Measurements from ENCODE around the gene SPTB. TPM values are rescaled to one million over a fixed set of nuclear protein-coding genes. Genes with fewer than 3 reads are reported as not detected.
A peak's percentile ranks its signal among the peaks of the same experiment; 100 is the strongest.
"Not testable (repeated sequence)": the region's sequence is repeated elsewhere in the genome, so short reads cannot be mapped to it uniquely, and the experiment has no call there.

The SPTB gene
- total RNA-seq, 1 donor from 2014 or later: 14.9 TPM

DNA sequence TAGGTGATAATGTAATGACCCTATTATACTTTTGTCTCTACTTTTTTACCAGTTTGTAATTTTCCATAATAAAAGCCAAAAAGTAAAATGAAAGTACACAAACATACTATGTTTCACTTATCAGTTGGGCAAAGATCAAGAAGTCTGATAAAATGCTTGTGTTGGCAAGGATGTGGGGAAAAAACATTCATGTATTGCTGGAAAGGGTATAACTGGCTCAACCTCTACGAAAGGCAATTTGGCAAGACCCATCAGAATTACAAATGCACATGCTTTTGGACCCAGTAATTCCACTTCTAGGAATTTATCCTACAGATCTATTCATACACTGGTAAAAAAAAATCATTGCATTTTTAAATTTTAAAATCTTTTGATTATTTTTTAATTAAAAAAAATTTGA lies 68.0 kb downstream of the SPTB start:
- H3K9me3 ChIP-seq: no peaks in the 10 kb centered on the region
- H3K4me1 ChIP-seq: peaks cover 13 to 25% of the 10 kb centered on the region in 2 donors
- H3K27me3 ChIP-seq: no peaks in the 10 kb centered on the region
- DNase-seq (ENCODE audit: low spot score in 2 of 2): no peak
- intact Hi-C loops (cut with DNase I): no loop called here
- H3K27ac ChIP-seq: peak overlapping the region in 1 of 2 donors; percentile 20
- no peaks in the 10 kb centered on the region for H3K36me3 ChIP-seq
- TF ChIP-seq, protein P1, sequence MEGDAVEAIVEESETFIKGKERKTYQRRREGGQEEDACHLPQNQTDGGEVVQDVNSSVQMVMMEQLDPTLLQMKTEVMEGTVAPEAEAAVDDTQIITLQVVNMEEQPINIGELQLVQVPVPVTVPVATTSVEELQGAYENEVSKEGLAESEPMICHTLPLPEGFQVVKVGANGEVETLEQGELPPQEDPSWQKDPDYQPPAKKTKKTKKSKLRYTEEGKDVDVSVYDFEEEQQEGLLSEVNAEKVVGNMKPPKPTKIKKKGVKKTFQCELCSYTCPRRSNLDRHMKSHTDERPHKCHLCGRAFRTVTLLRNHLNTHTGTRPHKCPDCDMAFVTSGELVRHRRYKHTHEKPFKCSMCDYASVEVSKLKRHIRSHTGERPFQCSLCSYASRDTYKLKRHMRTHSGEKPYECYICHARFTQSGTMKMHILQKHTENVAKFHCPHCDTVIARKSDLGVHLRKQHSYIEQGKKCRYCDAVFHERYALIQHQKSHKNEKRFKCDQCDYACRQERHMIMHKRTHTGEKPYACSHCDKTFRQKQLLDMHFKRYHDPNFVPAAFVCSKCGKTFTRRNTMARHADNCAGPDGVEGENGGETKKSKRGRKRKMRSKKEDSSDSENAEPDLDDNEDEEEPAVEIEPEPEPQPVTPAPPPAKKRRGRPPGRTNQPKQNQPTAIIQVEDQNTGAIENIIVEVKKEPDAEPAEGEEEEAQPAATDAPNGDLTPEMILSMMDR (IDR thresholded peaks at IDR 0.05): no peak
- no peak overlapping the region for H3K4me3 ChIP-seq

DNA sequence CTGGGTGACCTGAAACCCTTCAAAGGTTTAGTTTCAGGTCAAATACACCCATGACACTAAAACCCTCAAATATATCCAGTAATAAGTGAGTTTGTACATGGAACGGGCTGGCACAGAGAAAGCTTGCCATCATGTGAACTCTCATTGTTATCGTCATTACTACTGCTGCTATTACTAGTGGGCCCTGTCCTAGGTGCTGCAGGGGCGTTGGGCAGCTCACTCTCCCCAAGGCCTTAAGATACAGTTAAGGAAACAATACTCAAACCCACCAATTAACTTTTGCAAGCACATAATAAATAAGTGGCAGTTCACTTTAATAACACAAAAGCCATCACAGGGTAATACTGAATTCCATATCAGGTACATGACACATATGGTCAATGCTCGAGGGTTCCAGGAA lies 71.3 kb downstream of the SPTB start:
- TF ChIP-seq, protein P1 (IDR thresholded peaks at IDR 0.05): no peak
- no peak for DNase-seq (ENCODE audit: low spot score in 2 of 2)
- Histone ChIP-seq H3K27me3 (no peaks in the 10 kb centered on the region), H3K36me3 (no peaks in the 10 kb centered on the region), H3K9me3 (no peaks in the 10 kb centered on the region), H3K4me3 (no peak overlapping the region), H3K27ac (peak overlapping the region; percentile 92 to 93), H3K4me1 (peaks cover 13 to 35% of the 10 kb centered on the region in 2 donors)
- intact Hi-C loops (cut with DNase I): loop anchor here (5.0 kb wide), 2 partner anchors 104 to 126 kb away; partner anchors contain the start of gene CHURC1

DNA sequence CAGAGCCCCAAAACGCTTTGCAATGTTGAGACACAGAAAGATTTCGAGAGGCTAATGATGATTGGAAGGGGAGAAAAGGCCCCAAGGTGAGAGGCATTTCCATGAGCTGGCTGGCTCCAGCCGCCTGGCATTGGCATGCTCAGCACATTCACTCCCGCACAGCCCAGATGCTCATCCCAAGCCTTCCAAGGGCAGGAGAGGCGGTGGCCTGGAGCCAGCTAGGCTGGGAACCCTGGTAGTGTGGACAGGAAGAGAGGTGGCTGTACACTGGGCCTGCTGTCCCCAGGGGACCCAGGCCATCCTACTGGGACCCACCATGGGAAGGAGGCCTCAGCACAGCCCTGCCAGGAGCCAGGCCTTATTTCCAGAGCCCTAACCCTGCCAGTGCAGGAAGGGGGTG lies 72.2 kb downstream of the SPTB start:
- Histone ChIP-seq H3K4me1 (peaks cover 13 to 32% of the 10 kb centered on the region in 2 donors), H3K27me3 (no peaks in the 10 kb centered on the region), H3K9me3 (no peaks in the 10 kb centered on the region), H3K27ac (peak overlapping the region; percentile 92 to 93), H3K36me3 (no peaks in the 10 kb centered on the region), H3K4me3 (no peak overlapping the region)
- TF ChIP-seq, protein P1 (IDR thresholded peaks at IDR 0.05): no peak
- intact Hi-C loops (cut with DNase I): loop anchor here (5.0 kb wide), 2 partner anchors 105 to 125 kb away; partner anchors contain the start of gene CHURC1
- DNase-seq (ENCODE audit: low spot score in 2 of 2): no peak

DNA sequence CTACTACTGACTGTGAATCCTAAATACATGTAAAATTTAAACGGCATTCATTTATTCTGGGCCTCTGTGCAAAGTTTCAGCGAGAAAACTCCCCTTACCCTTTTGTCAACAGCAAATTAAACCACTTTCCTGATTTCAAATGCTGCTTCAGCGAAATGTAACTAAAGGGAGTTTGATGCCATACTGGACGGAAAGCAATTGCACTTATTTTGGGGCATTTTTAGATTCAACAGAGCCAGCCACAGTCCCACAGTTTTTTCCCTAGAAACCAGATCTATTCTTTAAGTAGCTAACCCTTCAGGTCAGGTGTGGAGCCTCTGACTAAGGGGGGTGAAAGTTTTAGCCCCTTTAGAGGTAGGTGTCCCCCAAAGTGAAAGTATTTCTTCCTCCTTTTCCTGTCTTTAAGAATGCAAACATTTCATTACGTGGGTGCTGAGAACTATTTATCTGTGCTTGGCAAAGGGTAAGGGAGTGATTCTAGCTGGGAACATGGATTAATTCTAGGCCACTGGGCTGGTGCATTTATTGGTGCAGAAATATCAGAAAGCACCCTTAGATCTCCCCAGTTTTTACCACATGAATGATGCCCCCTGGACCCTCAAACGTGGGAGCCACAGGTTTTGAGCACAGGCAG lies 72.7 kb downstream of the SPTB start:
- no peaks in the 10 kb centered on the region for H3K36me3 ChIP-seq
- H3K27me3 ChIP-seq: no peaks in the 10 kb centered on the region
- H3K4me3 ChIP-seq: no peak overlapping the region
- peaks cover 8 to 26% of the 10 kb centered on the region in 2 donors for H3K4me1 ChIP-seq
- H3K27ac ChIP-seq: peak overlapping the region; percentile 92 to 93
- intact Hi-C loops (cut with DNase I): loop anchor here (5.0 kb wide), 2 partner anchors 105 to 125 kb away; partner anchors contain the start of gene CHURC1
- TF ChIP-seq, protein P1 (IDR thresholded peaks at IDR 0.05): no peak
- DNase-seq (ENCODE audit: low spot score in 2 of 2): no peak
- H3K9me3 ChIP-seq: no peaks in the 10 kb centered on the region

DNA sequence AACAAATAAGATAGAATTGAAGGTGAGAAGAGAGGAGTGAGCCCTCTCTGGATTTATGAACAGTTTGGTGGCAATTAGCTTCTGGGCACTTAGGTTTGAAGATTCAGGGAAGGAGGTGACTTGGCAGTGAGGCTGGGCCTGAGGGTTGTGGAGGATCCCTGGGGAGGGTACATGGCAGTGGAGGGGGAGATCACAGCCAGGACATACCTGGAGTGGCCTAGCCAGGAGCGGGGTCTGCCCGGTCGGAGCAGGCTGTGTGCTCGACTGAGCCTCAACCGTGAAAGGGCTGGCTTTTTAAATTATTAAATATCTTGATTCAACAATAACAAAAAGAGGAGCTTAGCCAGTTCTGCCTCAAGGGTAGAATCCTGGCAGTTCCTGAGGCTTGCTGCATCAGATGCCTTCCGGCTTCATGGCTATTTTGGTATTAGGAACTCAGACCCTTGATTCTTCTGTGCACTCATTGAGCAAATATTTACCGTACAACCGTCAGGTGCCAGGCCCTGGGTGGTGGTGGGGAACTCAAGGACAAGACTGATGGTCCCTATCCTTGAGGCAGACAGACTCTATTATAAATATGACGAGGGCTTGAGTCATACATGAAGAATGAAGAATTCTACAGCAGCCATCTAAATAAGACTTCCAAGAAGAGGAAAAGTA lies 73.4 kb downstream of the SPTB start:
- Histone ChIP-seq H3K27ac (peak overlapping the region; percentile 92 to 93), H3K4me1 (peaks cover 8 to 25% of the 10 kb centered on the region in 2 donors), H3K36me3 (no peaks in the 10 kb centered on the region), H3K9me3 (no peaks in the 10 kb centered on the region), H3K4me3 (no peak overlapping the region), H3K27me3 (no peaks in the 10 kb centered on the region)
- peak; percentile 44 to 90 for DNase-seq (ENCODE audit: low spot score in 2 of 2)
- TF ChIP-seq, protein P1 (IDR thresholded peaks at IDR 0.05): no peak
- intact Hi-C loops (cut with DNase I): loop anchor here (5.0 kb wide), 2 partner anchors 106 to 124 kb away; partner anchors contain the start of gene CHURC1

DNA sequence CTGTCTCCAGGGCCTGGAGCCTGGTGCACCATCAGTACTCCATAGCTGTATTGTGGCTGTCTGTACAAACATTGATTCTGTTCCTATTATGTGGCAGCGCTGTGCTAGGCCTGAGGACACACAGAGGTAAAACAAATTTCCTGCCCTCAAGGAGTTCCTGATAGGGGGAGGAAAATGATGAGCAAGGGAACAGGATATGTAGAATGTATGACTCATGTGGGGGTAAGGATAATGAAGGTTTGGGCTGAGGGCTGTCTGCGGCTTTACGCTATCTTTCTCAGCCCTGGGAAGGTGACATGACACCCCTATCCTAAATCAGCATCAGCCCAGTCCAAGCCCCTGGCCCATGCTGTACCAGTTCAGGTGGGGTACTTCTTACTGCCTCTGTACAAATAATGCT lies 74.1 kb downstream of the SPTB start:
- Histone ChIP-seq H3K4me1 (peaks cover 8 to 25% of the 10 kb centered on the region in 2 donors), H3K27ac (peak overlapping the region; percentile 92 to 93)
- not testable (repeated sequence) for H3K4me3 ChIP-seq, H3K27me3 ChIP-seq, H3K9me3 ChIP-seq, H3K36me3 ChIP-seq
- DNase-seq (ENCODE audit: low spot score in 2 of 2): peak in 1 of 2 donors; percentile 33
- intact Hi-C loops (cut with DNase I): loop anchor here (5.0 kb wide), 2 partner anchors 107 to 123 kb away; partner anchors contain the start of gene CHURC1

Measured in ascending aorta (tissue), 2 donors.